NCI-H1694 treated with DMSO at 0.1 percent for 48 hours (cell line): ENCODE measurements around the gene PSMD13.
A peak's percentile ranks its signal among the peaks of the same experiment; 100 is the strongest.

Experiments used
- DNase-seq: peaks from one replicate; lab custom pipeline; 2025; lab: John Stamatoyannopoulos, UW

Gene PSMD13

GRCh38 chr11:204587-205109 lies 32.1 kb upstream of the PSMD13 start:
- DNase-seq = no peak

DNA sequence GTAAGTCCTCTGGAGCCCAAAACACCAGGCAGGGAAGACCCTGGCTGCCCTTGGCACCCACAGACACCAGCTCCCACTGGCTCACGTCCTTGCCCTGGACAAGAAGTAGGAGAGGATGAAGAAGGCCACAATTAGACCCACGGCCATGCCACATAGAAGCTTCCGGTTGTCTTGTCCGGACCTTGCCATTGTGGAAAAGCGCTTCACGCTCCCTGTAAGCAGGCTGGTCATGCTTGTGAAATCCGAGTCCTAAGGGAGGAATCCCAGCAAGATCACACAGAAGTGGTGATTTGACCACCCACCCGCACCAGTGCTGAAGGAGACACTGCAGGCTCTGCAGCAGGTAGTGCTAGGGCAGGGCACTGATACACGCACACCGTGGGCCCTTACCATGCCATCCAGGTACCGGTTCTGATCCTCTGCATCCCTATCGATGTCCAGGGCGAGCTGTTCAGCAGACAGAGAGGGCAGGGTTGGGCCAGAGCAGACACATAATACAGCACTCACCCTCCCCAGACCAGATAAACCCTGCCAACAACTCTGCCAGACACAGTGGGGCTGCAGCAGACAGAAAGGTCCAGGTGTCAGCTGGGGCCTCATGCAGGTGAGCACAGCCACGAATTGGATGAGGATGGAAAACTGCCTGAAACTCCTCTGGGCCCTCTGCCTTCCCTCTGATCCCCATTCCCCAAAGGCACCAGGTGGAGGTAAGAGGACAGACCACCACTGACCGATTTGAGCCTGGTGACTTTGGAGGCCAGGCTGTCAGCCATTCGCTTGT lies 31.4 kb upstream of the PSMD13 start:
- DNase-seq = no peak

GRCh38 chr11:206002-206384 lies 30.8 kb upstream of the PSMD13 start:
- no peak for DNase-seq

GRCh38 chr11:206526-207207 lies 30.1 kb upstream of the PSMD13 start:
- no peak for DNase-seq

GRCh38 chr11:207208-207862 lies 29.4 kb upstream of the PSMD13 start, which contains the start of the genes BET1L and RIC8A:
TSS of gene BET1L (minus strand) at chr11:207399. CDS start at chr11:207321, 78 bp downstream.
TSS of gene RIC8A (plus strand) at chr11:207708. CDS start at chr11:208855, 1,147 bp downstream.
- DNase-seq = peak; percentile 85

DNA sequence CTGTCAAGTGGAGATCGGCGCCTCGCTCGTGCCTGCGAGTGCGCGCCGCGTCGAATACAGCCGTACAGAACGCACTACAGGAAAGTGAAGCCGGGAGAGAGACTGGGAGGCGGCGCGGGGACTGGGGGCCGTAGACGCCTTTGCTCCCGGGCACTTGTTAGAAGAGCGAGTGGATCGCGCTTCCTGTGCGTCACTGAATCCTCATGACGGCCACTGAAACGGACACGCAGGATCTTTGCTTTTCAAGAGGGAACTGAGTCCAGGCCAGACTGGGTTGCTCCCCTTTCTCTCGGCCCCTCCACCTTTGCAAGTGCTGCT lies 29.0 kb upstream of the PSMD13 start:
- no peak for DNase-seq

DNA sequence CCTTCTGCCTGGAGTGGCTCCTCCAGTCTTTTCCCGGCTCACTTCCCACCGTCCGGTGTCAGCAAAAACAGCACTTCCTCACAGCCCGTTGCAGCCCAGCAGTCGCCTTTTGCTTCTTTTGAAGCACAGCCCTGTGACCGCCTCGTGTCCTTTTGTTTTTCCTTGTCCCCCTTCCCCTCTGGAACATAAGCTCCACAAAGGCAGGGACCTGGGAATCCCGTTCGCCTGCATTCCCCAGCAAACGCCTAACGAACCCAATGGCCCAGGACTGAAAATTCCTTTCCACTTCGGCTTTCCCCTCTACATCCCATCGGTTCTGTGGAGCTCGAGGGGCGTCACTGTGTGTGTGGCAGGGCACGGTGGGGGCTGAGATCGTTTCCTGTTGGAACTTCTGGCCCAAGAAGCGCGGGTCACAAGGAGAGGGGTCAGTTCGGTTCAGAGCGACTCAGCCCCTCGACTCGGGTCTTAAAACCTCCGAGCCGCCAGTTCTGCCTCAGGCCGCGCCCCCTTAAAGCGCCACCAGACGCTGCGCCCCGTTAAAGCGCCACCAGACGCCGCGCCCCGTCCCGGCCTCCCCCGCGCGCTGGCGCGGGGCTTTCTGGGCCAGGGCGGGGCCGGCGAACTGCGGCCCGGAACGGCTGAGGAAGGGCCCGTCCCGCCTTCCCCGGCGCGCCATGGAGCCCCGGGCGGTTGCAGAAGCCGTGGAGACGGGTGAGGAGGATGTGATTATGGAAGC lies 28.4 kb upstream of the PSMD13 start:
- peak; percentile 1 for DNase-seq

DNA sequence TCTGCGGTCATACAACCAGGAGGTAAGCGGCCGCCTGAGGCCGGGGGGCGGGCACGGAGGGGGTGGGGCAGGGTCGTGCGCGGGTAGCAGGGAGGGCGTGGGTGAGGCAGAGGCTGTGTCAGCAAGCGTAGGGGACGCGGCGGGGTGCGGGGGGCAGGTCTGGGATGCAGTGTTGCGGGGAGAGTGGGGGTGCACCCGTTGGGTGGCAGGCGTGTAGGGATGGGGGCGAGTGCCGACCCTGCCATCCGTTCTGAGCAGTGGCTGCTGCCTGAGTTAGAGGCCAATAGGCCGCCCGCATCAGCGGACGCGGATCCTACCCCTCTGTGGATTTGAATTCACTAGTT lies 27.9 kb upstream of the PSMD13 start:
- no peak for DNase-seq

- no peak for DNase-seq
Measured at GRCh38 chr11:209275-210121, 27.3 kb upstream of the PSMD13 start.

GRCh38 chr11:210122-210802 lies 26.5 kb upstream of the PSMD13 start:
- no peak for DNase-seq

DNA sequence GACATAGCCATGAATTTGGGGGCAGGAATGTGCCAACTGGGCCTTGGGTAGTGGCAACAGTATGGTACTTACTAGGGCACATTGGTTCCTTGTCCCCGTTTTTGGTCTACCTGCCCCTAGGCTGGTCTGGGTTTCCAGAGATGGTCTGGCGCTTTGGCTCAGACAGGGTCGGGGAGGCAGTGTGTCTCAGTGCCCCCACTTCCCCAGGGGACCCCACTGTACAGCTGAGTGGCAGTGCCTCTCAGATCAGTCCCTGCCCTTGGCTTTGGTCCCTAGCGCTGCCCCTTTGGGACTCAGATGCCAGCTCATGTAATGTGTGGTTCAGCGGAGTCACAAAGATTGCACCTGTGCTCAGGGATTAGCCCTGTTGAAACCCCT lies 26.0 kb upstream of the PSMD13 start:
- no peak for DNase-seq

GRCh38 chr11:211295-211694 lies 25.5 kb upstream of the PSMD13 start:
- no peak for DNase-seq

GRCh38 chr11:211741-212140 lies 25.0 kb upstream of the PSMD13 start:
- no peak for DNase-seq

GRCh38 chr11:212150-213100 lies 24.4 kb upstream of the PSMD13 start:
- no peak for DNase-seq

DNA sequence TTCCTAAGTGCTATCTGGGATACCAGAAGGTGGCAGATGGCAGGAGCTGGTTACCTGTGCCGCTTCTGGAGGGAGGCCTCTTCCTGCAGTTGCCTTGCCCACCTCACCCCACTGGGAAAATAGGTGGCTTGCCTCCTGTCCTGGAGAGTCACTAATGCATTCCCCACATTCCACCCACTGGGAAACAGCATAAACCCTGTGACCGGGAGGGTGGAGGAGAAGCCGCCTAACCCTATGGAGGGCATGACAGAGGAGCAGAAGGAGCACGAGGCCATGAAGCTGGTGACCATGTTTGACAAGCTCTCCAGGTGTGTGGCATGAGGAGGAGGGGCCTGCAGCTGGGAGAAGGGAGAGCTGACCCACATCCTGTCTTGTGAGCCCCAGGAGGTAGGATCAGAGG lies 23.7 kb upstream of the PSMD13 start:
- DNase-seq = no peak

DNA sequence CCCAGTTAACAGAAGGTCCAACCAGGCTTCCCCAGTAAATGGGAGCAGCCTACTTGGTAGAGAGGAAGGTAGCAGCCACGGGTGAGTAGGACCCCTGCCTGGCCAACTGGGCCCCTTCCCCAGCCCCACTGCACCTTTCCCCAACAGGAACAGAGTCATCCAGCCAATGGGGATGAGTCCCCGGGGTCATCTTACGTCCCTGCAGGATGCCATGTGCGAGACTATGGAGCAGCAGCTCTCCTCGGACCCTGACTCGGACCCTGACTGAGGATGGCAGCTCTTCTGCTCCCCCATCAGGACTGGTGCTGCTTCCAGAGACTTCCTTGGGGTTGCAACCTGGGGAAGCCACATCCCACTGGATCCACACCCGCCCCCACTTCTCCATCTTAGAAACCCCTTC lies 22.7 kb upstream of the PSMD13 start:
- DNase-seq = no peak

- DNase-seq = no peak
Measured at GRCh38 chr11:215581-216037, 21.2 kb upstream of the PSMD13 start.

- no peak for DNase-seq
Measured at GRCh38 chr11:216081-216974, 20.4 kb upstream of the PSMD13 start.

GRCh38 chr11:217704-218103 lies 19.1 kb upstream of the PSMD13 start:
- no peak for DNase-seq
